ENCODE measurements around the gene CNTN1. TPM values are rescaled to one million over a fixed set of nuclear protein-coding genes. Genes with fewer than 3 reads are reported as not detected.

CNTN1 gene
- total and polyA plus RNA-seq, 2 of the 4 experiments (the other 2 are of a cell fraction) = 0.10 to 0.18 TPM

GRCh38 chr12:40650038-40650704 lies 42.1 kb upstream of the CNTN1 start:
- Histone ChIP-seq H4K8ac (ENCODE audit: low read depth in 2 of 2, low read length in 2 of 2) (no peak overlapping the region), H3K23ac (ENCODE audit: low read depth, low read length) (no peak overlapping the region), H2AFZ (replicated peaks; ENCODE audit: low read length, poor library complexity) (no peak overlapping the region), H4K5ac (ENCODE audit: low read depth, low read length) (no peak overlapping the region), H3K14ac (replicated peaks; ENCODE audit: low read depth, low read length) (no peak overlapping the region), H3K4ac (ENCODE audit: low read depth, low read length) (no peak overlapping the region), H3K9me3 (ENCODE audit: control insufficient read depth, insufficient read depth, low read length) (peaks cover 4% of the 10 kb centered on the region; the same call in 1 of the 2 replicates), H3K36me3 (ENCODE audit: control insufficient read depth, insufficient read depth, low read length) (no peaks in the 10 kb centered on the region), H2BK120ac (ENCODE audit: low read depth, low read length) (no peak overlapping the region), H3K4me1 (ENCODE audit: control insufficient read depth, insufficient read depth, low read length) (no peaks in the 10 kb centered on the region), H2BK15ac (ENCODE audit: low read depth, low read length) (no peak overlapping the region), H3K4me3 (ENCODE audit: insufficient read depth, low read depth, low read length) (no peak overlapping the region), H2BK5ac (ENCODE audit: low read depth, low read length, poor library complexity, severe bottlenecking) (no peak overlapping the region), H3K27me3 (ENCODE audit: control insufficient read depth, insufficient read depth, low read length) (no peaks in the 10 kb centered on the region), H3K79me1 (ENCODE audit: low read depth in 1 of 2, low read length in 2 of 2) (no peaks in the 10 kb centered on the region), H3K27ac (ENCODE audit: insufficient read depth, low read length) (no peak overlapping the region), H4K20me1 (ENCODE audit: insufficient read depth, low read length) (no peaks in the 10 kb centered on the region), H3K56ac (ENCODE audit: extremely low read depth, insufficient read depth, low read length) (no peak overlapping the region), H2AK5ac (ENCODE audit: low read depth, low read length) (no peak overlapping the region), H4K91ac (ENCODE audit: insufficient read depth, low read depth, low read length) (no peak overlapping the region), H2AK9ac (replicated peaks; ENCODE audit: low read depth, low read length, poor library complexity) (no peak overlapping the region), H3K18ac (ENCODE audit: low read depth, low read length) (no peak overlapping the region), H3K9me1 (ENCODE audit: insufficient read depth, low read length) (no peaks in the 10 kb centered on the region), H3K4me2 (ENCODE audit: low read depth, low read length) (no peak overlapping the region), H3K9ac (ENCODE audit: low read depth, low read length) (no peak overlapping the region), H2BK20ac (ENCODE audit: low read depth, low read length) (no peak overlapping the region)
- TF ChIP-seq CHD1 (IDR thresholded peaks at IDR 0.05; ENCODE audit: low read depth, low read length) = no peak
- TF ChIP-seq CEBPB (IDR thresholded peaks at IDR 0.05; ENCODE audit: low read depth, low read length) = no peak
- no peak for TF ChIP-seq RFX5 (IDR thresholded peaks at IDR 0.05; ENCODE audit: low read depth, low read length)
- no peak for TF ChIP-seq MAFK (IDR thresholded peaks at IDR 0.05; ENCODE audit: low read depth, low read length)
- TF ChIP-seq MAZ (IDR thresholded peaks at IDR 0.05; ENCODE audit: borderline replicate concordance, low read depth, low read length) = no peak
- ChIA-PET POLR2A (ENCODE audit: unreplicated experiment) (no interaction called here), CTCF (interaction anchor here (0.6 kb wide), 1 partner anchor 25 kb away, joined by 3 read pairs; no protein-coding TSS in a partner anchor)
- dilution Hi-C loops (cut with HindIII; ENCODE audit: low sequenced_read_pairs, unreplicated experiment) (no loop called here), in situ Hi-C loops (cut with MboI; ENCODE audit: low sequenced_read_pairs) (no loop called here), intact Hi-C loops (cut with micrococcal nuclease) (no loop called here)
- WGBS, 2 experiments (ENCODE audit: extremely low coverage in 2 of 2, insufficient read length in 1 of 2) = 50% methylated on average over 1 of the region's 1 CpG; no CpG with 5 or more reads in 1 of the 2 experiments
- DNase-seq (no peak), ATAC-seq (ENCODE audit: low read depth) (no peak)
- BruUV-seq (replicated peaks) = no TSS peak

All from IMR-90 (cell line).